ENCODE results near the gene SRSF1. TPM values are rescaled to one million over a fixed set of nuclear protein-coding genes. Genes with fewer than 3 reads are reported as not detected.
A peak's percentile ranks its signal among the peaks of the same experiment; 100 is the strongest.

Gene SRSF1
- total and polyA plus RNA-seq, 2 of the 4 experiments (the other 2 are of a cell fraction): 190 to 357 TPM

GRCh38 chr17:58007781-58008706, 998 bp upstream of the SRSF1 start:
- Histone ChIP-seq H4K5ac (ENCODE audit: low read depth, low read length) (peak overlapping the region; percentile 19; the same call in 1 of the 2 replicates), H3K9me1 (ENCODE audit: insufficient read depth, low read length) (no peaks in the 10 kb centered on the region), H3K14ac (replicated peaks; ENCODE audit: low read depth, low read length) (peak overlapping the region; percentile 75), H3K27me3 (ENCODE audit: control insufficient read depth, insufficient read depth, low read length) (no peaks in the 10 kb centered on the region), H2AK5ac (ENCODE audit: low read depth, low read length) (peak overlapping the region; percentile 44; the same call in 1 of the 2 replicates), H2BK20ac (ENCODE audit: low read depth, low read length) (no peak overlapping the region), H3K4me3 (ENCODE audit: insufficient read depth, low read depth, low read length) (peak overlapping the region; percentile 63), H2BK5ac (ENCODE audit: low read depth, low read length, poor library complexity, severe bottlenecking) (peak overlapping the region; percentile 35), H3K23ac (ENCODE audit: low read depth, low read length) (peak overlapping the region; percentile 94), H3K56ac (ENCODE audit: extremely low read depth, insufficient read depth, low read length) (peak overlapping the region; percentile 89), H3K4ac (ENCODE audit: low read depth, low read length) (peak overlapping the region; percentile 88), H4K8ac (ENCODE audit: low read depth in 2 of 2, low read length in 2 of 2) (peak overlapping the region; percentile 85 to 97), H3K18ac (ENCODE audit: low read depth, low read length) (peak overlapping the region; percentile 4; the same call in 1 of the 2 replicates), H4K91ac (ENCODE audit: insufficient read depth, low read depth, low read length) (peak overlapping the region; percentile 62), H3K9me3 (ENCODE audit: control insufficient read depth, insufficient read depth, low read length) (no peaks in the 10 kb centered on the region), H2AFZ (replicated peaks; ENCODE audit: low read length, poor library complexity) (peak overlapping the region; percentile 92), H2BK15ac (ENCODE audit: low read depth, low read length) (no peak overlapping the region), H2AK9ac (replicated peaks; ENCODE audit: low read depth, low read length, poor library complexity) (peak overlapping the region; percentile 47), H3K9ac (ENCODE audit: low read depth, low read length) (peak overlapping the region; percentile 82), H3K27ac (ENCODE audit: insufficient read depth, low read length) (peak overlapping the region; percentile 57), H3K4me2 (ENCODE audit: low read depth, low read length) (peak overlapping the region; percentile 93), H2BK120ac (ENCODE audit: low read depth, low read length) (peak overlapping the region; percentile 28; the same call in 1 of the 2 replicates), H3K36me3 (ENCODE audit: control insufficient read depth, insufficient read depth, low read length) (peaks cover 13% of the 10 kb centered on the region), H3K4me1 (ENCODE audit: control insufficient read depth, insufficient read depth, low read length) (0 out of 2 replicates have a peak, but pooled peaks cover 2% of the 10 kb centered on the region), H3K79me1 (ENCODE audit: low read depth in 1 of 2, low read length in 2 of 2) (peaks cover 4 to 25% of the 10 kb centered on the region in 2 experiments; a peak in 3 of 4 replicates), H4K20me1 (ENCODE audit: insufficient read depth, low read length) (peaks cover 34% of the 10 kb centered on the region)
- ChIA-PET CTCF (interaction anchor here (1.7 kb wide), 1 partner anchor 150 kb away, joined by 4 read pairs; no protein-coding TSS in a partner anchor), POLR2A (ENCODE audit: unreplicated experiment) (interaction anchor here (0.5 to 1.1 kb wide), 4 partner anchors 18 to 481 kb away, joined by 4 to 10 read pairs (median 6); partner anchors contain the start of gene DYNLL2)
- intact Hi-C loops (cut with micrococcal nuclease): loop anchor here (1.0 kb wide), 2 partner anchors 75 to 105 kb away; partner anchors contain the start of gene DYNLL2
- BruUV-seq (replicated peaks): TSS peak; percentile 28
- WGBS, 2 experiments (ENCODE audit: extremely low coverage in 2 of 2, insufficient read length in 1 of 2): 50% methylated on average over 29 of the region's 47 CpGs; no CpG with 5 or more reads in 1 of the 2 experiments
- in situ Hi-C loops (cut with MboI; ENCODE audit: low sequenced_read_pairs): loop anchor here (5.0 to 10.0 kb wide), 3 partner anchors 79 to 883 kb away; no protein-coding TSS in a partner anchor
- ATAC-seq (ENCODE audit: low read depth): peak; percentile 5
- no peak for TF ChIP-seq CHD1 (IDR thresholded peaks at IDR 0.05; ENCODE audit: low read depth, low read length)
- no peak for TF ChIP-seq CEBPB (IDR thresholded peaks at IDR 0.05; ENCODE audit: low read depth, low read length)
- no peak for TF ChIP-seq BHLHE40 (IDR thresholded peaks at IDR 0.05; ENCODE audit: low read depth, low read length)
- TF ChIP-seq NFE2L2 (IDR thresholded peaks at IDR 0.05; ENCODE audit: low read depth, low read length): no peak
- TF ChIP-seq RFX5 (IDR thresholded peaks at IDR 0.05; ENCODE audit: low read depth, low read length): no peak
- TF ChIP-seq CTCF (conservative IDR thresholded peaks at IDR 0.05; ENCODE audit: low read depth, low read length): no peak
- DNase-seq: no peak
- dilution Hi-C loops (cut with HindIII; ENCODE audit: low sequenced_read_pairs, unreplicated experiment): no loop called here

Measured in IMR-90 (cell line).